ENCODE data around the gene ENTHD1.

Gene ENTHD1

GRCh38 chr22:39703091-39703490 is 190.5 kb downstream of the ENTHD1 start:
- no peak for DNase-seq (ENCODE audit: low spot score)
- no peak overlapping the region for H3K27ac Mint-ChIP-seq
- H3K9me3 Mint-ChIP-seq, result no peaks in the 10 kb centered on the region
- H3K4me1 Mint-ChIP-seq (ENCODE audit: low read depth), result no peaks in the 10 kb centered on the region
- H3K27me3 Mint-ChIP-seq (ENCODE audit: low read depth), result peaks cover 4% of the 10 kb centered on the region
- no peak overlapping the region for H3K4me3 Mint-ChIP-seq
- H3K36me3 Mint-ChIP-seq (ENCODE audit: low read depth), result no peaks in the 10 kb centered on the region

- no peaks in the 10 kb centered on the region for H3K4me1 Mint-ChIP-seq (ENCODE audit: low read depth)
- no peak overlapping the region for H3K27ac Mint-ChIP-seq
- H3K9me3 Mint-ChIP-seq, result no peaks in the 10 kb centered on the region
- peaks cover 7% of the 10 kb centered on the region for H3K27me3 Mint-ChIP-seq (ENCODE audit: low read depth)
- H3K4me3 Mint-ChIP-seq, result no peak overlapping the region
- no peaks in the 10 kb centered on the region for H3K36me3 Mint-ChIP-seq (ENCODE audit: low read depth)
- DNase-seq (ENCODE audit: low spot score), result no peak
Observed at GRCh38 chr22:39700565-39700964, 193.0 kb downstream of the ENTHD1 start.

GRCh38 chr22:39699631-39700360 is 193.8 kb downstream of the ENTHD1 start:
- H3K9me3 Mint-ChIP-seq, result no peaks in the 10 kb centered on the region
- no peaks in the 10 kb centered on the region for H3K4me1 Mint-ChIP-seq (ENCODE audit: low read depth)
- no peaks in the 10 kb centered on the region for H3K36me3 Mint-ChIP-seq (ENCODE audit: low read depth)
- no peak overlapping the region for H3K27ac Mint-ChIP-seq
- H3K27me3 Mint-ChIP-seq (ENCODE audit: low read depth), result peaks cover 7% of the 10 kb centered on the region
- H3K4me3 Mint-ChIP-seq, result no peak overlapping the region
- DNase-seq (ENCODE audit: low spot score), result no peak

GRCh38 chr22:39697790-39698430 is 195.7 kb downstream of the ENTHD1 start:
- no peak overlapping the region for H3K27ac Mint-ChIP-seq
- peaks cover 18% of the 10 kb centered on the region for H3K27me3 Mint-ChIP-seq (ENCODE audit: low read depth)
- no peak for DNase-seq (ENCODE audit: low spot score)
- no peaks in the 10 kb centered on the region for H3K9me3 Mint-ChIP-seq
- H3K36me3 Mint-ChIP-seq (ENCODE audit: low read depth), result no peaks in the 10 kb centered on the region
- H3K4me1 Mint-ChIP-seq (ENCODE audit: low read depth), result peaks cover 3% of the 10 kb centered on the region
- H3K4me3 Mint-ChIP-seq, result no peak overlapping the region

DNA sequence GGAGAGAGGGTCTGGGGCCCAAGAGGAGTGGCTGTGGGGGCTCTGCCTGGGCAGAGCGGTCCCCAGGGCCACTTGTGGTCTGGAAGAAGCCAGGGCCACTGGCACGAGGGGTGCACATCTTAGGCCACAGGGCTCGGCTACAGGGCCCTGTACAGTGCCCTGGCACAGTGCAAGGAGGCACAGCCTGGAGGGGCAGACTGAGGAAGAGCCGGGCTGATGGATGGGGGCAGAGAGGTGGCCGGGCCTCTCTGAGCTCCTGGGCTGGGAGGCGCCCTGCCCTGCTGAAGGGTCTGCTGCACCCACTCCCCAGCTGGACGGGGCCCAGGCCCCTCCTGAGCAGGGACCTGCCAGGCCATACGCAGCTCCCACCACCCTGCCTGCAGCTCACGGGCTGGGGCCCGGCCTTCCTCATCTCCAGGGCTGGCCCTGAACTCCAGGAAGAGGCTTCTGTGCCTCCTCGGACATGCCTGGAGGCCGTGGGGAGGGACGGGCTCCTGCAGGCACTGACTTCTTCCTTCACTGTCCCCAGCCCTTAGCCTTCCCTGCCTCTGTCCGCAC is 199.5 kb downstream of the ENTHD1 start:
- Mint-ChIP-seq H3K4me3 (no peak overlapping the region), H3K27me3 (ENCODE audit: low read depth) (peaks cover 37% of the 10 kb centered on the region), H3K27ac (no peak overlapping the region), H3K9me3 (no peaks in the 10 kb centered on the region), H3K36me3 (ENCODE audit: low read depth) (no peaks in the 10 kb centered on the region), H3K4me1 (ENCODE audit: low read depth) (peaks cover 5% of the 10 kb centered on the region)
- no peak for DNase-seq (ENCODE audit: low spot score)

Measured in T-helper 2 cell treated with Interferon-gamma antibody and Interleukin-4, amounts not matched to agents 5 μg/mL and 100 μg/mL, for 36 hours (primary cell).